ENCODE results near the gene ST7.
A peak's percentile ranks its signal among the peaks of the same experiment; 100 is the strongest.

The ST7 gene

GRCh38 chr7:116999311-116999710 is 46.0 kb downstream of the ST7 start:
- in situ Hi-C loops (cut with MboI; ENCODE audit: low pct_unique_long_range_greater_than_20kb, low sequenced_read_pairs) = no loop called here
- no peak for DNase-seq

GRCh38 chr7:117001283-117001682 is 48.0 kb downstream of the ST7 start:
- DNase-seq = no peak
- in situ Hi-C loops (cut with MboI; ENCODE audit: low pct_unique_long_range_greater_than_20kb, low sequenced_read_pairs) = loop anchor here (25.0 kb wide), 1 partner anchor 111 kb away; no protein-coding TSS in a partner anchor

GRCh38 chr7:117004899-117005298 is 51.6 kb downstream of the ST7 start:
- no peak for DNase-seq

DNA sequence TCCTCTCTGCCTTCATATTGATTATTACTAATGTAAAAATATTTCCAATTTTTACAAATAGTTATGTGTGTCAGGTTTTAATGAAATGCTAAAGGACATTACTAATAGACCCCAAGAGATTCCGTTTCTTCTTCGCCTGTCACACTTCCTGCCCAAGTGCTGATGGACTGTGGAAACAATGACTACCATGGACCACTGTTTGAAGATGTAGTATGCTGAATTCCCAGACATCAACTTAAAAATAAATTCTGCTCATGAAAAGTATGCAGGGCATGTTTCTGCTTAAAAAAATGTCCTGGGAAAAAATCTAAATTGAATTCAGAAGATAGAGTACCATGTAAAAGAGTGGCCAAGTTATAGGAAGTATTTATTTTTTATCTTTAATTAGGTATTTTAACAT is 52.1 kb downstream of the ST7 start:
- DNase-seq = no peak
- in situ Hi-C loops (cut with MboI; ENCODE audit: low pct_unique_long_range_greater_than_20kb, low sequenced_read_pairs) = loop anchor here (25.0 kb wide), 1 partner anchor 107 kb away; no protein-coding TSS in a partner anchor

More at GRCh38 chr7:117004899-117005298, 51.6 kb downstream of the ST7 start:
- in situ Hi-C loops (cut with MboI; ENCODE audit: low pct_unique_long_range_greater_than_20kb, low sequenced_read_pairs) = loop anchor here (25.0 kb wide), 1 partner anchor 107 kb away; no protein-coding TSS in a partner anchor

- no peak for DNase-seq
- in situ Hi-C loops (cut with MboI; ENCODE audit: low pct_unique_long_range_greater_than_20kb, low sequenced_read_pairs) = loop anchor here (25.0 kb wide), 1 partner anchor 105 kb away; no protein-coding TSS in a partner anchor
Measured at GRCh38 chr7:117006907-117007684, 53.8 kb downstream of the ST7 start.

GRCh38 chr7:117008118-117008885 is 55.0 kb downstream of the ST7 start:
- in situ Hi-C loops (cut with MboI; ENCODE audit: low pct_unique_long_range_greater_than_20kb, low sequenced_read_pairs) = loop anchor here (25.0 kb wide), 1 partner anchor 104 kb away; no protein-coding TSS in a partner anchor
- DNase-seq = no peak

DNA sequence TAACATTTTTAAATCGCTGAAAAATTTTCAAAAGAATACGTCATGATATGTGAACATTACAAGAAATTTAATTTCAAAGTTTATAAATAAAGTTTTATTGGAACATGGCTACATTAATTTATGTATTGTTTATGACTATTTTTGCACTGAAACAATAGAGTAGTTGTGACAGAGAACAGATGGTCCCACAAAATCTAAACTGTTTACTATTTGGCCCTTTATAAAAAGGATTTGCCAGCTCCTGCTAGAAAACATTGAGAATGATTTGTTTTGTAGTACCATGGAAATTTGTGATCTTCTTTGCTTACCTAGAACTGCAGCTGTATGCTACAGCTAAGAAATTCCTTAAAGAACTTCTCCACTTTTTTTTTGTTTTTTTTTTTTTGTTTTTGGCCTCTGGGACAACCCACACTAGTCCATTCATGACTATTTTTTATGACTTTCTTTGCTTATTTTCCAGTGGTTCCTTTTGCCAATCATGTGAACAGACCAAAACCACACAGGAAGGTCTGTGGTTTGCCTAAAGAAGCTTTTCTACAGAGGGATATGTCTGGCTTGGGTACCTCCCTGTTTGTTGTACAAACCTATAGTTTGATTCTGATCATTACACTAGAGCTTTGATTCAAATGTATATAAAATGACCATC is 55.7 kb downstream of the ST7 start:
- in situ Hi-C loops (cut with MboI; ENCODE audit: low pct_unique_long_range_greater_than_20kb, low sequenced_read_pairs) = loop anchor here (25.0 kb wide), 1 partner anchor 103 kb away; no protein-coding TSS in a partner anchor
- DNase-seq = peak; percentile 87

GRCh38 chr7:117009705-117010361 is 56.5 kb downstream of the ST7 start:
- in situ Hi-C loops (cut with MboI; ENCODE audit: low pct_unique_long_range_greater_than_20kb, low sequenced_read_pairs) = loop anchor here (25.0 kb wide), 1 partner anchor 102 kb away; no protein-coding TSS in a partner anchor
- DNase-seq = no peak

GRCh38 chr7:117010375-117011133 is 57.3 kb downstream of the ST7 start:
- in situ Hi-C loops (cut with MboI; ENCODE audit: low pct_unique_long_range_greater_than_20kb, low sequenced_read_pairs) = loop anchor here (25.0 kb wide), 1 partner anchor 102 kb away; no protein-coding TSS in a partner anchor
- DNase-seq = no peak

- in situ Hi-C loops (cut with MboI; ENCODE audit: low pct_unique_long_range_greater_than_20kb, low sequenced_read_pairs) = loop anchor here (25.0 kb wide), 1 partner anchor 101 kb away; no protein-coding TSS in a partner anchor
- no peak for DNase-seq
Measured at GRCh38 chr7:117011419-117012260, 58.3 kb downstream of the ST7 start.

DNA sequence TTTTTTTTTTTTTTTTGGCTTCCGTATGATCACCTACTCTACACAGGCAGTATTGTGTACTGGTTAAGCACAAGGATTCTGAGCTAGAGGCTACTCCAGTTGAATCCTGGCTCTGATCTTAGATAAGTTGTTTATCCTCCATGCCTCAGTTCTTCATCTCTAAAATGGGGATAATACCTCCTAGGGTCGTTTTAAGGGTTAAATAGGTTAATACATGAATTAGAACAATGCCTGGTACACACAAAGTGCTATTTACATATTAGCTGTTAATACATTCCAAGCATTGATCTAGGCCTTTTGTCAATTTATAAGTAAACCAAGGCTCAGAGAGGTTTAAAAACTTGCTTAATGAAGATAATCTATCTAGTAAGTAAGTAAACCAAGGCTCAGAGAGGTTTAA is 59.0 kb downstream of the ST7 start:
- in situ Hi-C loops (cut with MboI; ENCODE audit: low pct_unique_long_range_greater_than_20kb, low sequenced_read_pairs) = loop anchor here (25.0 kb wide), 1 partner anchor 100 kb away; no protein-coding TSS in a partner anchor
- DNase-seq = peak; percentile 14

GRCh38 chr7:117012696-117013095 is 59.4 kb downstream of the ST7 start:
- peak; percentile 47 for DNase-seq
- in situ Hi-C loops (cut with MboI; ENCODE audit: low pct_unique_long_range_greater_than_20kb, low sequenced_read_pairs) = loop anchor here (25.0 kb wide), 1 partner anchor 100 kb away; no protein-coding TSS in a partner anchor

DNA sequence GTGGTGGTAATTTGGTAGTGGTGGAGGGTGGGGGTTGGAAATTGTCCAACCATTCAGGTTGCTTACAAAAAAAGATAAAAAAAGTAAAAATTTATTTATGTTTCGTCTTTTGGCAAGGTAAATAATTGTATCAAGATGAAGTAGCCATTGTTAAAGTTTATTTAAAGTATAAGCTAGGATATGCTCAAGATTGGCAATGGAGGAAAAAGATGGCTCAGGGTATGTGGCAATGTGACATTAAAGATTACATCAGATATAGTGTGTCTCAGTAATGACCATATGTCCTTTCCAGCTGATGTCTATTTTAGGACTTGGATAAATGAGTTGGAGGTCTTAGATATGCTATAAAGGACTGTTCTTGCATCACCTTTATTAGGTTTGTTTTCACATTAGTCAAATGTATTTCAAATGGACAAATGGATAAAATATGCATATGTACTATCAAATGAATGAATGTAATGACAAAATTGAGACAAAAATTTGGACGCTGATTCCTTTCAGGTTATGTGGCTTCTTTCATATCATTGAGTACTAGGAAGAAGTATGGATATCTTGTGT is 60.9 kb downstream of the ST7 start:
- in situ Hi-C loops (cut with MboI; ENCODE audit: low pct_unique_long_range_greater_than_20kb, low sequenced_read_pairs) = loop anchor here (25.0 kb wide), 1 partner anchor 98 kb away; no protein-coding TSS in a partner anchor
- no peak for DNase-seq

GRCh38 chr7:117014673-117015133 is 61.4 kb downstream of the ST7 start:
- DNase-seq = peak; percentile 47
- in situ Hi-C loops (cut with MboI; ENCODE audit: low pct_unique_long_range_greater_than_20kb, low sequenced_read_pairs) = loop anchor here (25.0 kb wide), 1 partner anchor 98 kb away; no protein-coding TSS in a partner anchor

DNA sequence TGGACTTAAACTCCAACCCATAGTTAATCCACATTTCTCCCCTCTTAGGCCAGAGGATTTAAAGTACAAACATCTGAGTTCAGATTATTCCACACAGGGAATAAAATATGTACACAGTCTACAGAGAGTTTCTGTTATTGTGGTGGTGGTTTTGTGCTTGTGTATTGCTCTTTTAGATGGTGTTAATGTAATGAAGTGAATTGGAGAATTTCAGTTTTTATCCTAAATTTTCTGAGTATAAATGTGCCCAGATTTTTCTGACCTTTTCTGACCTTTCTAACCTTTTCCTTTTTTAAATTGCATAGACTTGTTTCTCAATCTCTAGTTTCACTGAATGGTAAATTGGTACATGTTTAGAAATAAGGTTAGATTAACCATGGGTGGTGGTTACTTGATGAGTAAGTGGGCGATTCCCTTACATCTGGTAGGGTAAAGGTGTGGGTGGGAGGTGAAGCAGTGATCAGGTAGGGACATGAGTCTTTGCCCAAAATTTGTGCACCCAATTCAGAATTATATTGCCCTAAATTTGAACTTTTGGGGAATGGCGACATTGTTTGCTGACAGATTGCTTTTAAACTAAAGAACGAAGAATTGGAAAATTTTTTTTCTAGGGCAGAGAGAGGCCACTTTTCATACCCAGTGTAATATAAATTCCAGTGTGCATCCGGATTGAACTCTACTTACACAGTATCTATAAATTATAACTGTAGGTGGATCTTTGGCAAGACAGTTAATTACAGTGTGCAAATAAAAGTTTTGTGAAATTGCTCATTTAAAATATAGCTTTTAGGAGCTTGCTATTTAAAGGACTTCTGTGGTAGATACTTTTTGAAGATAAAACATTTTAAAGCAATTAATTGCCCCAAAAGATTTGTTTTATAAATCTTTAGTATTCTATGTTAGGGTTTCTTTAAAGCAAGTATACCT is 62.2 kb downstream of the ST7 start:
- no peak for DNase-seq
- in situ Hi-C loops (cut with MboI; ENCODE audit: low pct_unique_long_range_greater_than_20kb, low sequenced_read_pairs) = loop anchor here (25.0 kb wide), 1 partner anchor 97 kb away; no protein-coding TSS in a partner anchor

Measured in KBM-7 (cell line).